ENCODE results near the gene SFSWAP.
A peak's percentile ranks its signal among the peaks of the same experiment; 100 is the strongest.
"Not testable (repeated sequence)": the region's sequence is repeated elsewhere in the genome, so short reads cannot be mapped to it uniquely, and the experiment has no call there.

Gene SFSWAP

DNA sequence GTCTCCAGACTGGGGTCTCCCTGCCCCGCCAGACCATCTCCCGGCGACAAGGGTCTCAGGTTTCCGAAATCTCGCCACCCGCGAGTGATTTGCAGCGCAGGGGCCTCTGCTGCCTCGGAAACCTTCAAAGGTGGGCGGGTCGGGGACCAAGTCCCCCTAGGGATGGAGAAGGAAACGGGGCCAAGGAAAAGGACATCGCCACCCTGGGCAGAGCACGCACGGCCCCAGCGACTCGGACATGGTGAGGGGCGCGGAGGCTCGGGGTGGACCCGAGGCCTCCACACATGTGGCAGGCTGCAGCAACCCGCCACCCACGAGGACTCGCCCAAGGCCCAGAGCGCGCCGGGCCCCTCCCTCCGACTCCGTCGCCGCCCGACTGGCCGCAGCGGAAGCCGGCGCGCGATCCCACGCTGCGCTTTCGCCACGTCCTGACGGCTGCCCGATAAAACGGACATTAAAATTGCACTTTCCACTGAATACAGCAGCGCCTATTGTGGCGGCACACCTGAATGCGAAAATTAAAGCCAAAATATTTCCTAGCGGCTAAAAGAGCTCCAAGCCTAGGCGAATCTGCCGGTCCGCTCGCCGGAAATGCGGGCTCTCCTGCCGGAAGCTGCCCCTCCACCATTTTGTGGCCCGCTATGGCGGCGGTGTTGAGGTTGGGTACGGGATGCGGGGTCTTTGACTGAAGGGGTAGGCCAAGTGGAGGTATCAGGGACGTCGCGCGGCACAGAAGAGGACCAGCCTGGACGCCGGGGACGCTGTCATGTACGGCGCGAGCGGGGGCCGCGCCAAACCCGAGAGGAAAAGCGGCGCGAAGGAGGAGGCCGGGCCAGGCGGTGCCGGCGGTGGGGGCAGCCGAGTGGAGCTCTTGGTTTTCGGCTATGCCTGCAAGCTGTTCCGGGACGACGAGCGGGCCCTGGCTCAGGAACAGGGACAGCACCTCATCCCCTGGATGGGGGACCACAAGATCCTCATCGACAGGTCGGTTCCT is at the start of gene SFSWAP:
Gene SFSWAP (plus strand): TSS at position 627 of the 994 bp plus-strand sequence. CDS start 140 bp downstream, at position 767.
- DNase-seq (ENCODE audit: low spot score) = peak; percentile 77

DNA sequence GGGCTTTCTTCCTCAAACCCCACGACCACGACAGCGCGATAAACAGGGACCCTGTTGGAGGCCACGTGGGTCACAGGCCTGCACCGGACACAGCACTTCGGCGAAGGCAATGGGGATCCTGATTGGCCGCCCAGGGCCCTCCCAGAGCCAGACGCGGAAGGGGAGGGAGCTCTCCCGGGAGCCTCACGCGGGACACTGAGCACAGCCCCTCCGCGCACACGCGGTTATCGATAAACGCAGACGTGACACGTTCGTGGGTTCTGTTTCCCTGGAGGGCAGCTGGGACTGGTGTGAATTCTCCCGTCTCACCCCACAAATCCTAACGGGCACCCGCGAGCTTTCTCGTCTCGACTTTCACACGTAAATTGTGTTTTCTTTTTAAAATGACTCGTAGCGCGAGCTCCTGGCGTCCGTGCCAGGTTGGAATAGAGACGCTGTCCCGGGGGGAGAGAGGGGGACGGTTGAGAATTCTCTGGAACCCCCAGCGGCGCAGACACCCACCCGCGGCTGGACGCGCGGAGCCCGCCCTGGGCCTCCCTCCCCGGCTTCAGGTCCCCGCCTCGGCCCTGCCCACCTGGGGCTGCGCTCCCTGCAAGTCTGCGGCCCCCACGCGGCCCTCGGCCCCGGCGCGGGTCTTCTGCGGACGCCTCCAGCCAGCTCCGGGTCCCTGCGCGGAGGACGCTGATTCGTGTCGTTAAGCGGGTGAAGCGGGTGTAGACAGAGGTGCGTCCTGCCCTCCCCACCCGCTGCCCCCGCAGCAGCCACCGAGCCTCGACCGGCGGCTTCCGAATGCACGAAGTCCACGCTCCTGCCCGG is 49.5 kb upstream of the SFSWAP start:
- DNase-seq (ENCODE audit: low spot score) = not testable (repeated sequence)

DNA sequence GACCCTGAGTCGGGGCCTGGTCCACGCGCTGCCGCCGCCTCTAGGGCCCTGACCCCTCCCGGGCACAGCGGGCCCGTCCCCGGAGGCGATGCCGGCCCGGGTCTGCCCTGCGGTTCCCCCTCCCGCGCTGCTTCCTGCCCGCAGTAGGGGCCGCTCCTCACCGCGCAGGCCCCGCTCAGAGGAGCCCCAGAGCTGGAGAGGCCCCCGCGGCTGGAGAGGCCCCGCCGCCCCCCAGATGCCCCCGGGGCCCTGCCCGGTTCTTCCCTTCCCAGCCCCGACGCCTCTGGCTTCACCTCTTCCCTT is 49.0 kb upstream of the SFSWAP start:
- DNase-seq (ENCODE audit: low spot score) = not testable (repeated sequence)

DNA sequence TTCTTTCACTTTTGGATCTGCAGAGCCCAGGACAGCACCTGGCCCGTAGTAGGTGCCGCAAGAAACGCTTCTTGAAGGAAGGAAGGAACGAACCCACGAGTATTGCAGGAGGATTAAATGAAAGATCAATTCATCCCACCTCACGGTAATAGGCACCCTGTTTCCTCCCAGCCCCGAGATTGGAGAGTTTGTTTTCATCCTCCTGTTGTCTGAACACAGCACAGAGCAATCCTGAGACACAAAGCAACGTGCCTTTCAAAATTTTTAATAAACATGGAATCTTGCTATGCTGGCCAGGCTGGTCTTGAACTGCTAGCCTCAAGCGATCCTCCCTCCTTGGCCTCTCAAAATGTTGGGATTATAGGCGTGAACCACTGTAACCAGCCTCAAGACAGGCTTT is 48.5 kb upstream of the SFSWAP start:
- not testable (repeated sequence) for DNase-seq (ENCODE audit: low spot score)

DNA sequence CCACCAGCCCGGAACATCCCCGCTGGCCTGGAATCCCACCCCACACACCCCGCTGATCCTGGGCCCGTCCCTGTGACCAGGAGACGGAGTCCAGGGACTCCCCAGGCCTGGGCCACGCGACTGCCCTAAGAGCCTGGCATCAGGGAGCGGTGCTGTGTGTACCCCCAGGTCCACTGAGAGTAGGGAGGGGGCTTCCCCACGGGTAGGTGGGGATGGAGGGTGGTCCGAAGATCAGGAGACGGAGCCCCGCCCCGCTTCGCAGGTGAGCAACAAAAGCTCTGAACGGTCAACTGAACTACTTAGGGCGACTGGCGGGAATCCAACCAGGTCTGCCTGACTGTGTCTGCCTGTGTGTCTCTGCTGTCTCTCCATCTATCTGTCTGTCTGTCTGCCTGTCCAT is 45.2 kb upstream of the SFSWAP start:
- not testable (repeated sequence) for DNase-seq (ENCODE audit: low spot score)

DNA sequence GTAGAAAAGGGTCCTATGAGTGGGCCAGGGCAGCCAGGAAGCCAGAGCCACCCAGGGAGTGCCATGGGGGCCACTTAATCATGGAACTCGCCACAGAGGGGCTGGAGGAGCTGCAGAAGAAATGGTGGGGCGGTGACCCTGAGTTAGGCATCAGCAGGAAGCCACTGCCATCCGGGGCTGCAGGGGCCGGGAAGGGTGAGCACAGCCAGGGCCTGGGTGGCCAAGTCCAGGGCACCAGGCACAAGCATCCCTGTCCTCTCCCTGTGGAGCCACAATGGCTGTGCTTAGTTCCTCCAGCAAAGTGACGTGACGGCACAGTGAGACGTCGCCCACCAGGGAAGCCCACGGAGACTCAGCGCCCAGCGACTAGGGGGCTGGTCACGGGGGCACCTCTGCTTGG is 44.4 kb upstream of the SFSWAP start:
- not testable (repeated sequence) for DNase-seq (ENCODE audit: low spot score)

DNA sequence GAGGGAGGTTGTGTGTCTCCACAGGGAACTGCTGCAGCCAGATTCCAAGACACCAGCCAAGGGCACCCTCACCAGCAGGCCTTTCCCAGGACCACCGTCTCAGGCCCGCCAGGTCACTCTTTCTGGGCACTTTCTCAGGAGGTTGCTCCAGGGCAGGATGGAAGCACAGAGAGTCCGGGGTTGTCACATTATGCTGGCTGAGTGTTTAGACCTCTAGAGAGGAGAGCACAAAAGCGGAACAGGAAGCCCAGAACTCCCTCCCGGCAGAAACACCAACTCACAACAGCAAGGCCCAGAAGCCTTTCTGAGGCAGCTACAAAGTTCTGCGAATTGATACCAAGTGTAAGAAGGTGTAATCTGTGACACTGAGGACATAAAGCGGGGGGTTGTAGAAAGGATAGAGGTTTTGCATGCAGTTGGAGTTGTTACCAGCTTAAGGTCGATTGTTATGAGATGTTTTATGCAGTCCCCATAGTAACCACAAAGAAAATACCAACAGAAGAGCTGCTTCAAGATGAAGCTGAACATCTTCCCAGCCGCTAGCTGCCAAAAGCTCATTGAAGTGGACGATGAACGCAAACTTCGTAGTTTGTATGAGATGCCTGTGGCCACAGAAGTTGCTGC is 43.8 kb upstream of the SFSWAP start:
- not testable (repeated sequence) for DNase-seq (ENCODE audit: low spot score)

DNA sequence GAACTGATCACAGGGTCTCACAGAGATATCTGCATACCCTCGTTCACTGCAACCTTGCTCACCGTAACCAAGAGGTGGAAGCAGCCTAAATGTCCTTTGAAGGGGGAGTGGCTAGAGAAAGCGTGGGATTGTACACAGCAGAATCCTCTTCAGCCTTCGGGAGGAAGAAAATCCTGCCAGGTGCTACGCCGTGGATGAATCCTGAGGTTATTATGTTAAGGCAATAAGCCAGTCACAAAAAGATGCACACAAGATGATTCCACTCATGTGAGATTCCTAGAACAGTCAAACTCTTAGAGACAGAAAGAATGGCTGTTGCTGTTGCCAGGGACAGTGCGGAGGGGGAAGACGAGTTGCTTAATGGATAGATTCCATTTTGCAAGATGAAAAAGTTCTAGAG is 39.6 kb upstream of the SFSWAP start:
- no peak for DNase-seq (ENCODE audit: low spot score)

DNA sequence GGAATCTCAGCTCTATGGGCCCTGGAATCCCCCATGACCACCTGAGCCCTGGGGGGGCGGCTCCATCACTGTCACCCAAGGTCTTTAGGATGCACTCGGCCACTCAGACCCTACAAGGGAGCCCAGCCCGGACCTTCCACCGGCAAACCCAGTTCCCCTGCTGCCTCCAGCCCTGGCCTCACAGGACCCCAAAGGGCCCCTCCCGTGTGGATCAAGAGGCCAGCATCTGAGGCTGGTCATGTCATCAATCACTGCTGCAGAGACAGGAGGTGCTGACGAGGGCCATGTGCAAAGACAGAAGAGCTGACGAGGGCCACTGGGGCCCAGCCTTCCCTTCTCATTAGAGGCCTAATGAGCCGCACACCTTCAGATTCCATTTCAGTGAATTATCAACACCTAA is 39.0 kb upstream of the SFSWAP start:
- DNase-seq (ENCODE audit: low spot score) = no peak

DNA sequence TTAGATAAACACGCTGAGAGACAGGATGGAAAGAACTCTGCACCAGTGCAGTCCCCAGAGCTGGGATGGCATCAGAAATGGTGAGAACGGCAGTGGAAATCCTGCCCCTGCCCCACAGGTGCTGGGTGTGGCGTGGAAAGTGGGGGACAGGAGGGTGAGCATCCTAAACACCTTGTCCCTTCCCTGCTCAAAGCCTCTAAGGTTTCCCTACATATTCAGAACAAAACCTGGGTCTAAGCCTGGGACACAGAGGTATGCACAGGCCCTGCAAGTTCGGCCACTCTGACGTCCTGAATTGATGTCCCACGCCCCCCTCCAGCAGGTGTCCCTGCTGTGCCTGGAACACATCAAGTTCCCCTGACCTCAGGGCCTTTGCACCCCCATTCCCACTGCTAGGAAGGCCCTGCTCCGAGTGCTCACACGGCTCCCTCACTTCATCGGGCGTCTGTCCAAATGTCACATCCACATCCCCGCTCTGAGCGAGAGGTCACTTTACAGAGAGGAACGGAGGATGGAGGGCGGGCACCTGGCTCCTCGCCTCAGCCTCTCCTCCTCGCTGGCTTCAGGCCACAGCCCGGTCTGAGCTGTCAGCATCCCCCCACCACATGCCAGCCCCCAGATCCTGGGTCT is 38.5 kb upstream of the SFSWAP start:
- DNase-seq (ENCODE audit: low spot score) = no peak

DNA sequence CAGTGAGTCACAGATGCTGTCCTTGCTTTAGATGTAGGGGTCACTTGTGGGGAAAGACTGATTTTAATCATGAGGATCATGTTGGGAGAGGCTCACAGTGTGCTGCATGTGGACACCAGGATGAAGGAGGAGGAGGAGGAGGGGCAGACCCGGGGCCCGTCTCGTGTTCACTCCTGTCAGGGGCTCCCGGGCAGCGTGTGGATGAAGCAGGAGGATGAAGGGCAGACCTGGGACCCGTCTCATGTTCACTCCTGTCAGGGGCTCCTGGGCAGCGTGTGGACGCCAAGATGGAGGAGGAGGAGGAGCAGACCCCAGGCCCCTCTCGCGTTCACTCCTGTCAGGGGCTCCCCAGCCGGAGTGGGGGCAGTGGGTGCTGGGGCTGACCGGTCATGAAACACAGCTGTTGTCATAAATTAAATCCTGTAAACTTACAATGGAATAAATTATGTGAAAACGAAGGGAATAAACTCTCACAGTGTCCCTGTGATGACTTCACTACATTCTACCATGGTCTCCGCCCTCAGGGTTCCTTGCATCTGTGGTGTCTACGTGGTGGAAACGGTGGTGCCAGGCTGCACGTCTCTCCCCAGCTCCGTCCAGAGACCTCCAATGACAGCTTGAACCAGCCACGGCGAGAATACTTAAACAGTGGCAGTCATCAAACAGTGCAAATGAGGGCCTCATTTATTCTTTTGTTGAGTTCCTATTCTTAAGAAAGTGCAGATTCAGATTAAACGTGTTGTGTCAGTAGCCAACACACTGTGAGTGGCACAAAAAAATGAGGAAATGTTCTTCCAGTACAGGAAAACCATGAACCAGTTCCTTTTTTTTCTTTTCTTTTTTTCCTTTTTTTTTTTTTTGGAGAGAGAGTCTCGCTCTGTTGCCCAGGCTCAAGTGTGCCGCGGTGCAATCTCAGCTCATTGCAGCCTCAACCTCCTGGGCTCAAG is 37.7 kb upstream of the SFSWAP start:
- DNase-seq (ENCODE audit: low spot score) = no peak

DNA sequence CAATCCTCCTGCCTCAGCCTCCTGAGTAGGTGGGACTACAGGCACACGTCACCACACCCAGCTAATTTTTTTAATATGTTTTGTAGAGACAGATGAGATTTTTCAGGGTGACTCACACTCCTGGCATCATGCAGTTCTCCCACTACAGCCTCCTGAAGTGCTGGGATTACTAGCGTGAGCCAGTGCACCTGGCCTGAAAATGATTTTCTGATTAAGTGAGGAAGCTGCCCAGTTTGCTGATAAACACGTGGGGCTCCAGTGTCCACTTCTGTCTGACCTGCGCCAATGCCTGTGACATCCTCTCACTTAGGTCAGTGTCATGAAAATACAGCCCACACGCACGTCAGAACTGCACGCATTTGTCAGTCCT is 37.0 kb upstream of the SFSWAP start:
- peak; percentile 41 for DNase-seq (ENCODE audit: low spot score)

DNA sequence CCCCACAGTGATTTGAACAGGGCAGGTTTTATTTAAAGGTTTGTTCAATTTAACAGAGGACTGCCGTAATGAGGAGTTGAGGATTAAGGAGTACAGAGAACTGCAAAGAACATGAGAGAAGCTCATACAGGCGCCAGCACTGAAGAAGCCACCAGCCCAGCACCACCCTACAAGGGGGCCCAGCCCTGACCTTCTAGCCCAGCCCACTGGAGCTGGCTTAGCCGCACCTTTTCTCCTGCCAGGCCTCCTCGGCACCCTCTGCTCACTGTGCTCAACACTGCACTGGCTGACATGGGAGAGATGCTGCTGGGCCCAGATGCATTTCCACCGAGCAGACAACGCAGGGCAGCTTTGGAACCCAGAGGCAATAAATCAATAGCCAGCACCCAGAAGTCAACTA is 36.5 kb upstream of the SFSWAP start:
- no peak for DNase-seq (ENCODE audit: low spot score)

DNA sequence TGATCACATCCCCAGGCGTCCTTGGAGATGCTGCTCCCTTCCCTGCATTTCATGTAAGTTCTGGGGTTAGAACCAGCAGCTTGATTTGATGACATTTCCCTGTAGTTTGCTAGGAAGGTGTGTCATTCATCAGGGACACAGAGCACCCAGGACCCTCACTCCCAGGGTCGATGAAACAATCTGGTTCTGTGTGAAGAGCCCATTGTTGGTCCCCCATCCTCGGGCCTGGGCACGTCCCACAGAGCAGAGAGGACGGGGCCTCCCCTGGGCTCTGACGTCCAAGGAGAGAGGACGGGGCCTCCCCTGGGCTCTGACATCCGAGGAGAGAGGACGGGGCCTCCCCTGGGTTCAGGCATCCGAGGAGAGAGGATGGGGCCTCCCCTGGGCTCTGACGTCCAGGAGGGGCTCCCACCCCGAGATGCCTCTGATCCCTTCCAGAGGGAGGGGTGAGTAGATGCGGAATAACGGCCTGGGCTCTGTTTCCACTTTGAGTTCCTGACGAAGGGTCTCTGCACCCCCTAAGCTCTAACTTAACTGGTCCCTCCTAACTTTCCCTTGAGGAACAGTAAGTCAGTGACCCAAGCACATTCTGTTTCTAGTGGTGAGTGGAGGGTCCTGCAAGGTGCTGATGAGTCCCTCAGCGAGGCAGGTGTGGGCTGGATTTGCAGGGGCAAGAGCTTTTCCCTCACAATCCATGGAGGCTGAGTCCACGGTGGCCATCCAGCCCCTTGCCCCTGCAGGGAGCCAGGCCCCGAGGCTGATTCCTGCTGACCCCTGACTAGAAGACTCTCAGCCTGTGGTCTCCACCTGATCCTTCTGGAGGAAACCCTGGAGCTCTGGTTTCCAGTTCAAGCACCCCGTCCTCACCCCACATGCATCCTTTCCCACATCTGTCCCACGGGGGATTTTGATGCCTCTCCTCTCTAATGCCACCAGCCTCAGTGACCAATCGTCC is 35.5 kb upstream of the SFSWAP start:
- DNase-seq (ENCODE audit: low spot score) = no peak

DNA sequence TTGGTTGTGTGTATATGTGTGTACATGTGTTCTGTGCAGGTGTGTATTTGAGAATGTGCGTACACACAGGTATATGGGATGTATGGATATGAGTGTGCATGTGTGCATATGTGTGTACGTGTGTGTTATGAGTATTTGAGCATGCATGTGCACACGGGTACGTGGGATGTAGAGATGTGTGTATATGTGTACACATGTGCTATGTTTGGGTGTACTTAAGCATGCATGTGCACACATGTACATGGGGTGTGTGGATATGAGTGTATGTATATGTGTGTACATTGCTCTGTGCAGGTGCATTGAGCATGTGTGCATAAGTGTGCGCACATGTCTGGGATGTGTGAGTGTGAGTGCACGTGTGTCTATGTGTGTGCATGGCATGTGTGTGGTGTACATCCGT is 34.3 kb upstream of the SFSWAP start:
- no peak for DNase-seq (ENCODE audit: low spot score)

DNA sequence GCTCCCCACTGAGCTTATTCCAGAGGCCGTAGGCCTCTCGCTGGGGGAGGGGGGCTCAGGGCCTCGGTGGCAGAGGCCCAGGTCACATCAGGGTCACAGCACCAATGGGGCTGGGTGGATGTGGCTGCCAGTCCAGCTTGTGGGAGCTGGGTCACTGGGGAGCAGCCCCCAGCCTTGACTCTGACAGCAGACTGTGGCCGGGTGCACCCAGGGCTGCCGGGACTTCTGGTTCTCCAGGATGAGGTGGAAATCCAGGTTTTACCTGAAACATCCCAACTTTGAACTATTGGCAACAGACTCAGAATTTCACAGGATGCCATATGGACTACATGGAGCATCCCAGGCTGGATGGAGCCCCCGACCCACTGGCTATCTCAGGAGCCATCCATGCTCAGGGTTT is 33.8 kb upstream of the SFSWAP start:
- not testable (repeated sequence) for DNase-seq (ENCODE audit: low spot score)

DNA sequence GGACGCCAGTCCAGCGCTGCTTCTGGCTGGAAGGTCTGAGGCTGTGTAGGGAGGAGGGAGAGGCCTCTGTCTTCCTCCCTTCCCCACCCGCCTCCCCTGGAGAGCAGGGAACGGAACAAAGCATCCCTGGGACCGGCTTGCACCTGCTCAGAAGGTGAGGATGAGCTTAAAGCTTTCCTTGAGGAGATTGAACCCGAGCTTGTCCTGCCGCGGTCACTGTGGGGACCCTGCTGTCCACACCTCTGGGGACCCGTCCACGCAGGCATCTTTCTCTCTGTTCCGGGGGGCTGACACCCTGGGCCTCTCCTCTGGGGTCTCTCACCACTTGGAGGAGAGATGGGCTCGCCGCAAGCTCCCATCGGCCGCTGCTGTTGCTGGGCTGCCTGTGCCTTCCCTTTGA is 33.2 kb upstream of the SFSWAP start:
- DNase-seq (ENCODE audit: low spot score) = no peak

DNA sequence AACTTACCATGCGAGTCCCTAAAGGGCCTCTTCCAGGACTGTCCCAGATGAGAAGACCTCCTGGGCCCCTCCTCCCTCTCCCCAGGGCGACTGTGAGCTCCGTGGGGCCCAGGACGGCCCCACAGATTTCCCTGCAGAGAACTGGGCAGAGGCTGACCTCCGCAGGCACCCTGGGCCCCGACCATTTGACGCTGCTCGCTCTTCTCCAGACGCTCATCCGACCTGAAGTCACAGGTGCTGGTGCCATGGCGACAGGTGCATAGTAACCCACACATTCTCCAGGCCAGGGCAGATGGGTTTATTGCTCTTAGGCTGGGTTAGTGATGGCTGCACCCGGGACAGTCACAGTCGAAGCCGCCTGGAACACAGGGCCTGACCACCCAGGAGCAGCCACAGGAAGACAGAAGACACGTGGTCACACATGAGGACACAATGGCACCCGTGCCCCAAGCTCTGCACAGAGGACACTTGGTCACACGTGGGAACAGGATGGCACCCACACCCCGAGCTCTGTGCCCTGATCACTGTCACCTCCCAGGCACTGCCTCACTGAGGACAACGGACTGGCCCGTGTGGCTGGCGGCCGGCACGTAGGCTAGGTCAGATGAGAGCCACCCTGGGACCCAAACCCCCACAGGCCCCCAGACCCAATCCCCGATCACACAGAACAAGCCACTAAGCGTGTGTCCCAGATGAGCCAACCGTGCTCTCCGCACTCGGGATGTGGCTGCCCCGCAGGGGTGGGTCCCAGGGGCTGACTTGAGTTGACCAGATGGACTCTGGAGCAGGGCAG is 32.3 kb upstream of the SFSWAP start:
- DNase-seq (ENCODE audit: low spot score) = not testable (repeated sequence)

DNA sequence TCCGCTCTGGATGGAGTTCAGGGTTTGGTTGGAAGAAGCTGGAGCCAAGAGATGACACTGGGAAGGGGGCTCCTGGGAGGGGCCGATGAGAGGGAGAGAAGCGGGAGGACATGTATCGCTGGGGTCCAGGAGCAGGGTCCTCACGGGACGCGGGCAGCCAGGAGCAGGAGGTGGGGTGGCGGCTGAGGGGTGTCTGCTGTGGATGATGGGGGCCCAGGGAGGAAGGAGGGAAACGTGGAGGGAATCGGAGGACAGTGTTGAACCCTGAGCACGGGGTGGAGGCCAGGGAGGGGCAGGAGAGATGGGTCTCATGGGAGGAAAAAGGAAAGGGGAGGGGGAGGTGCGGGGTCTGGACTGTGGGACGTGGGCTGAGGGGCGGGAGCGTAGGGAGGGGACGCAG is 31.7 kb upstream of the SFSWAP start:
- not testable (repeated sequence) for DNase-seq (ENCODE audit: low spot score)
